ENCODE results near the gene TASP1.

Gene TASP1

GRCh38 chr20:13348311-13349234 lies 290.2 kb downstream of the TASP1 start:
- peak; percentile 40 for DNase-seq (ENCODE audit: low read depth, low spot score)

- no peak for DNase-seq (ENCODE audit: low read depth, low spot score)
Measured at GRCh38 chr20:13344671-13345070, 294.1 kb downstream of the TASP1 start.

GRCh38 chr20:13342469-13343242 lies 296.1 kb downstream of the TASP1 start:
- no peak for DNase-seq (ENCODE audit: low read depth, low spot score)

- DNase-seq (ENCODE audit: low read depth, low spot score): no peak
Measured at GRCh38 chr20:13341737-13342393, 296.9 kb downstream of the TASP1 start.

- no peak for DNase-seq (ENCODE audit: low read depth, low spot score)
Measured at GRCh38 chr20:13340088-13340487, 298.6 kb downstream of the TASP1 start.

All from brain pericyte (primary cell).